ENCODE data around the gene ARRB1.

The ARRB1 gene

DNA sequence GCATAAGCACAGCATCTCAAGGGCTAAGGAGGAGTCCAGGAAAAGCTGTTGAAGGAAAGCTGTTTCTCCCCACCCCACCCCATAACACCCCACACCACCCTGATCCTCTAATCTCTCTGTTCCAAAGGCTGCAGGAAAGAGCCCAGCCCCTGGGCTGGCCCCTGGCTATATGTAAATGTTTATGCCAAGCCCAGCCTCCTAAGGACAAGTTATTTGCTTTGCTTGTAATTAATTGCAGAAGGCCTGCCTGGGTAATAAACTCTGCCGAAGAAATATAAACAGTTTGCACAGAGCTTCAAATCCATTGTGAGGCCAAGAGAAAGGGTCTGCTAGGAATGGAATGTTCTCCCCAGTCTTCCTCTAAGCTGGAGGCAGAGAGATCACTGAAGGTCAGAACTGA lies 21.2 kb downstream of the ARRB1 start:
- no peak overlapping the region for H3K27ac ChIP-seq

DNA sequence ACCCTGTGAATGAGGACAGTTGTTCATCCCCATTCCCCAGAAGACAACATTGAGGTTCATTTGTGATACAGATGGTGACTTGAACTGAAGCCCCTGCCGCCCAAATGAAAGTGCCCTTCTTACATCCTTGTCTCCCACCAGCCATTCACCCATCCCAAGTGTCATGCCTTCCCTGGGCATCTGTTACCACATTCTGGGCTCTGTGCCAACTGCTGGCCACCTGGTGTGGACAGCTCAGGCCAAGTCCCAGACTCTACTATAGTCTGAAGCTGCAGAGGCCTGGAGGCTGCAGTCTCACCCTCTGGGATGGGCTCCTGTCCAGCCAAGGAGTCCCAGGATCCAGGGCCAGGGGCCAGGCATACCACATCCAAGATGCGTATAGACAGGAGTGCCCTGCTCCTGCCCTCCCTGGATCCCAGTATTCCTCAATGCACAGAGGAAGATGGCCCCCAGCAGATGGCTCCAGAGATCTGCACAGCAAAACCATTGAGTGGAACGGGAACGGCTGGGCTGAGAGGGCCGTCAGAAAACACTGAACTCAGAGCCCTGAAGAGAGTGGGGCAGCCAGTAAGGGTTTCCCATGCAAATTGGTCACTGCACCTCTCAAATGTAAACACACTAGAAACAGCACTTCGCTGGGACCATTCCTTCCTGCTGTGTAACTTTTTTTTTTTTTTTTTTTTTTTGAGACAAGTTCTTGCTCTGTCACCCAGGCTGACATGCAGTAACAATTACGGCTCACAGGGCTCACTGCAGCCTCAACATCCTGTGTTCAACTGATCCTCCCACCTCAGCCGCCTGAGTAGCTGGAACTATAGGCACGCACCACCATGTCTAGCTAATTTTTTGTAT lies 22.8 kb downstream of the ARRB1 start:
- H3K4me3 ChIP-seq (ENCODE audit: low read depth in 1 of 2, low read length in 1 of 2): no peak overlapping the region
- no peaks in the 10 kb centered on the region for H3K27me3 ChIP-seq
- TF ChIP-seq, protein P1, sequence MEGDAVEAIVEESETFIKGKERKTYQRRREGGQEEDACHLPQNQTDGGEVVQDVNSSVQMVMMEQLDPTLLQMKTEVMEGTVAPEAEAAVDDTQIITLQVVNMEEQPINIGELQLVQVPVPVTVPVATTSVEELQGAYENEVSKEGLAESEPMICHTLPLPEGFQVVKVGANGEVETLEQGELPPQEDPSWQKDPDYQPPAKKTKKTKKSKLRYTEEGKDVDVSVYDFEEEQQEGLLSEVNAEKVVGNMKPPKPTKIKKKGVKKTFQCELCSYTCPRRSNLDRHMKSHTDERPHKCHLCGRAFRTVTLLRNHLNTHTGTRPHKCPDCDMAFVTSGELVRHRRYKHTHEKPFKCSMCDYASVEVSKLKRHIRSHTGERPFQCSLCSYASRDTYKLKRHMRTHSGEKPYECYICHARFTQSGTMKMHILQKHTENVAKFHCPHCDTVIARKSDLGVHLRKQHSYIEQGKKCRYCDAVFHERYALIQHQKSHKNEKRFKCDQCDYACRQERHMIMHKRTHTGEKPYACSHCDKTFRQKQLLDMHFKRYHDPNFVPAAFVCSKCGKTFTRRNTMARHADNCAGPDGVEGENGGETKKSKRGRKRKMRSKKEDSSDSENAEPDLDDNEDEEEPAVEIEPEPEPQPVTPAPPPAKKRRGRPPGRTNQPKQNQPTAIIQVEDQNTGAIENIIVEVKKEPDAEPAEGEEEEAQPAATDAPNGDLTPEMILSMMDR (IDR thresholded peaks at IDR 0.05): peak; percentile 56
- H3K4me1 ChIP-seq (ENCODE audit: control insufficient read depth in 1 of 2, insufficient read depth in 1 of 2, low read depth in 1 of 2, low read length in 1 of 2): peaks cover 12 to 16% of the 10 kb centered on the region in 2 experiments
- H3K36me3 ChIP-seq: peaks cover 6% of the 10 kb centered on the region
- H3K9me3 ChIP-seq: no peaks in the 10 kb centered on the region
- peak overlapping the region; percentile 32 for H3K27ac ChIP-seq

More for the DNA sequence above, 21.2 kb downstream of the ARRB1 start:
- Histone ChIP-seq H3K27me3 (no peaks in the 10 kb centered on the region), H3K4me3 (ENCODE audit: low read depth in 1 of 2, low read length in 1 of 2) (no peak overlapping the region), H3K9me3 (no peaks in the 10 kb centered on the region), H3K4me1 (ENCODE audit: control insufficient read depth in 1 of 2, insufficient read depth in 1 of 2, low read depth in 1 of 2, low read length in 1 of 2) (peaks cover 12 to 16% of the 10 kb centered on the region in 2 experiments), H3K36me3 (no peaks in the 10 kb centered on the region)
- TF ChIP-seq, protein P1 (IDR thresholded peaks at IDR 0.05): no peak

DNA sequence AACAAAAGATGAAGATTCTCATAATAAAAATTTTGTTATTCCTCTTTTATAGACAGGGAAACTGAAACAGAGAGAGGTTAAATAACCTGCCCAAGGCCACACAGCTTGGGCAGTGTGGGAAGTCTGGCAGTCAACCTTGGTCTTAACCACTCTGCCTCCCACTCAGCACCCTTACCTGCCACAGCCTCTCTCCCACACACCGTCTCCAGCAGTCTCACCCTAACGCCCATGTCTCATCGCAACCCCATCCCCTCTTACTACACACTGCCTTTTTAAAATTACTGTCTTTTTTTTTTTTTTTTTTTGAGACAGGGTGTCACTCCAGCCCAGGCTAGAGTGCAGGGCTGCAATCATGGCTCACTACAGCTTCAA lies 25.0 kb downstream of the ARRB1 start:
- Histone ChIP-seq H3K9me3 (no peaks in the 10 kb centered on the region), H3K4me1 (ENCODE audit: control insufficient read depth in 1 of 2, insufficient read depth in 1 of 2, low read depth in 1 of 2, low read length in 1 of 2) (peaks cover 12 to 16% of the 10 kb centered on the region in 2 experiments), H3K27ac (no peak overlapping the region), H3K36me3 (peaks cover 6% of the 10 kb centered on the region), H3K27me3 (no peaks in the 10 kb centered on the region), H3K4me3 (ENCODE audit: low read depth in 1 of 2, low read length in 1 of 2) (no peak overlapping the region)
- TF ChIP-seq, protein P1 (IDR thresholded peaks at IDR 0.05): no peak

DNA sequence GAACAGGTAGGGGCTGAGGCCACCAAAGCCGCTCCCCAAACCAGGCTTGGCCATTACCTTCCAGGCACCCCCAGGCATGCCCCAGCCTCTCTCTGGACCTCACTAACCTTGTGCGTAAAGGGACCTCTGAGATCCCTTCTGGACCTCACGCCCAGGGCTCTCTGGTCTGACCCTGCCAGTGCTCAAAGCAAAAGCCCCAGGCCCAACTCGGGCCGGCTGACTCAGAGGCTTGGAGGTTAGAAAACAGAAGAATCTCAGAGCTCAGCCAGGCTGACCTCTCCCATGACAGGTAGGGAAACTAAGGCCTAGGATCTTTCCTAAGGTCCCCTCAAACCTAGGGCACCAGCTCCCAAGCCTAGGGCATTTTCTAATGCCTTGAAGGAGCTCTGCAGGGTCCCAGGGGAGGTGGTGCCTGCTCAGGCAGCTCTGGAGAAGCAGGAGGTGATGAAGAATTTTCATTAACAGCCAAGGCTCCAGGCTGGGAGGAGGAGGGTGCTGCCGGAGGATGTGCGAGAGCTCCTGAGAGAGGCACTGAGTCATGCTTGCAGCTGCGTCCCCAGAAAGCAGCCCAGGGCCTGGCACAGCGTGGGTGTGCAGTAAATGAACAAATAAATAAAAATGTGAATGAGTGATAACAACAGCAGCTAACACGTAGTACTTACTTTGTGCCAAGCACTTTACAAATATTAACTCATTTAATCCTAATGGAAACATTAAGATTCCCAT lies 25.6 kb downstream of the ARRB1 start:
- H3K36me3 ChIP-seq: peaks cover 6% of the 10 kb centered on the region
- no peak overlapping the region for H3K27ac ChIP-seq
- H3K4me3 ChIP-seq (ENCODE audit: low read depth in 1 of 2, low read length in 1 of 2): no peak overlapping the region
- peaks cover 12 to 16% of the 10 kb centered on the region in 2 experiments for H3K4me1 ChIP-seq (ENCODE audit: control insufficient read depth in 1 of 2, insufficient read depth in 1 of 2, low read depth in 1 of 2, low read length in 1 of 2)
- TF ChIP-seq, protein P1 (IDR thresholded peaks at IDR 0.05): no peak
- no peaks in the 10 kb centered on the region for H3K27me3 ChIP-seq
- H3K9me3 ChIP-seq: no peaks in the 10 kb centered on the region

DNA sequence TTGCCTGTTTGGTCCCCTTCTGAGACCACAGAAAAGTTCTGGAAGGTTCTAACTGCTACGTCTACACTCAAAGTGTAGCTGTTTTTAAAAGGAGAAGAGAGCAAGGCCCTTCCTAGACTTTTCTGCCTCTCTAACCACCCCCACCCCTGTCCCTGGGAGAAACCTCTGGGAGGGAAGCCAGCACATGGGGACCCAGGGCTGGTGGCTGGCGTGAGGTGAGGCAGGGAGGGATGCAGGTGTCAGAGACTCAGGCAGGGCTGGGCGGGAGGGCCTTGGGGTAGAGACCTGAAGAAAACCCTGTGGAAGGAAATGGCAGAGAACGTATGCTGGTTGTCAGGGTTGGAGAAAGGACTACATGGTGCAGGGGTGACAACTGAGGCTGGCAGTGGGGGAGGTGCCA lies 26.7 kb downstream of the ARRB1 start:
- Histone ChIP-seq H3K27ac (no peak overlapping the region), H3K27me3 (no peaks in the 10 kb centered on the region), H3K36me3 (peaks cover 6% of the 10 kb centered on the region), H3K4me1 (ENCODE audit: control insufficient read depth in 1 of 2, insufficient read depth in 1 of 2, low read depth in 1 of 2, low read length in 1 of 2) (peaks cover 12% of the 10 kb centered on the region in 2 experiments), H3K4me3 (ENCODE audit: low read depth in 1 of 2, low read length in 1 of 2) (no peak overlapping the region), H3K9me3 (no peaks in the 10 kb centered on the region)
- TF ChIP-seq, protein P1 (IDR thresholded peaks at IDR 0.05): no peak
